GM11168 (cell line): ENCODE data around the gene SH3BP4.

Experiments used
- in situ Hi-C: fragments of 300-500 bp; cut with MboI; formaldehyde crosslinking; loops from one replicate; pipeline ENCODE4 v1.12.0; 2022; ENCODE audit warnings: low sequenced_read_pairs; ENCODE audit not compliant: unreplicated experiment

SH3BP4 gene

DNA sequence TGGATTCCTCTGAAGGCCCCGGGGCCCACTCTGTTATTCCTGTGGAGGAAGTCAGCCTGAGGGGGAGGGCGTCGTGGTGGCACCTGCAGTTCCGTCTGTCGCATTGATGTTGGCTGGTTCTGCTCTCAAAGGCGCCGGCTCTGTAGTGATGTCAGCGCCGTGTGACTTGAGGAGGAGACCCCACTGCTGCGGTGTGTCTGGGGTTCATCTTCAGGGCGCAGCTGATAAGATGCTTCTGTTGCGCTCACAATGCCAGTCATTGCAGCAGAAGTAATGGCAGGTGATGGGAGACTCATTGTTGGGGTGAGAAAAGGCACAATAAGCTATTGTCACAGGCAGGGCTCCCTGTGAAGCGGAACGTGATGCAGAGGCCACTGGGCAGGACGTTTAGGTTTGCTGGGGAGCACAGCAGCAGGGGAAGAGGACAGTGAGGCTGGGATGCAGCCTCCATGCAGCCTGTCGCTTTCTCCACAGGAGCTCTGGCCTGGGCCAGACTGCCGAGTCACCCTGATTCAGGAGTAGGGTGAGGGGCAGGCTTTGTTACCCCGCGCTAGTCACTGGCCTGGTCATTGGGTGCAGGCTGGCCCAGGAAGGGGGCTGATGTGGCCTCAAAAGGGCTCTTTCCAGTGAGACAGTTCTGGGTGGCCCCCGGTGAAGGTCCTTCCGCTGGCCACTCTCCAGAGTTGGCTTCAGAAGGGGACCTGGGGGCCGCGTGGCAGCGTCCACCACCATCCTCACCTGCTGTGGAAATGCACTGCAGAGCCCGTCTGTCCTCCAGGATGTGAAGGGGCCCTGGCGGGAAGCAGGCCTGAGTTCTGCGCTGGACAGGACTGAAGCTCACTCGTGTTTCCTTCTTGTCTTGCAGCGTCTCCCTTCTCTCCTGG is 42.9 kb downstream of the SH3BP4 start:
- in situ Hi-C loops: no loop called here

DNA sequence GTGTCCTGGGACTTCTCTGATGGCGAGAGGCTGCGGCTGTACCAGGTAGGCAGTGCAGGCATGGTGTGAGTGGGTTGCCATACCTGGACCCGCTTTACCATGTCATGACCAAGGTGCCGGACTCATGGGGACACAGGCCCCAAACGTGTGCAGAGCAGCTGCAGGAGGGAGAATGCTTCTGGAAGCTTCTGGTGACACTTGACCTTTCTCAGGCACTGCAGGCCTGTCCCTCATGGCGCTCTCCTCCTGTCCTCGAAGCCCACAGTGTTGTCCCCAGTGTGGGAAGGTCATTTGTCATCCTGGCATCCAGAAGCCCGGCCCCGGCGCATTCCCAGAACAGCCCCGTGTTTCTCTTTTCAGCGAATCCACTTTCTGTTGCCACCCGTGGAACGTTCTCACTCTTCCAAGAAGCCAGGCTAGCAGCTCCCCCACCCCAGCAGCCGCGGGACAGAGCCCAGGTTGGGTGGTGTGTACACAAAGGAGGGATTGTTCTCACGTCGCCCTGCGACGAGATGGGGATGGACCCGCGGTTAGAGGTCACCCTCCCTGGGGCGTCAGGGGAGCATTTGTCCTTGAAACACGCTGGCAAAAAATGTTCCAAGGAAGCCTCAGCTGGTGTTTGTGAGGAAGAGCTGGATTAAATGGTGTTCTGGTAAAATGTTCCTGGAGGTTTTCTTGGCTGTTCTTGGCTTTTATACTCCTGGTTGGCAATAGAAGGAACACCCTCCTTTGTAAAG is 43.7 kb downstream of the SH3BP4 start:
- in situ Hi-C loops: no loop called here

DNA sequence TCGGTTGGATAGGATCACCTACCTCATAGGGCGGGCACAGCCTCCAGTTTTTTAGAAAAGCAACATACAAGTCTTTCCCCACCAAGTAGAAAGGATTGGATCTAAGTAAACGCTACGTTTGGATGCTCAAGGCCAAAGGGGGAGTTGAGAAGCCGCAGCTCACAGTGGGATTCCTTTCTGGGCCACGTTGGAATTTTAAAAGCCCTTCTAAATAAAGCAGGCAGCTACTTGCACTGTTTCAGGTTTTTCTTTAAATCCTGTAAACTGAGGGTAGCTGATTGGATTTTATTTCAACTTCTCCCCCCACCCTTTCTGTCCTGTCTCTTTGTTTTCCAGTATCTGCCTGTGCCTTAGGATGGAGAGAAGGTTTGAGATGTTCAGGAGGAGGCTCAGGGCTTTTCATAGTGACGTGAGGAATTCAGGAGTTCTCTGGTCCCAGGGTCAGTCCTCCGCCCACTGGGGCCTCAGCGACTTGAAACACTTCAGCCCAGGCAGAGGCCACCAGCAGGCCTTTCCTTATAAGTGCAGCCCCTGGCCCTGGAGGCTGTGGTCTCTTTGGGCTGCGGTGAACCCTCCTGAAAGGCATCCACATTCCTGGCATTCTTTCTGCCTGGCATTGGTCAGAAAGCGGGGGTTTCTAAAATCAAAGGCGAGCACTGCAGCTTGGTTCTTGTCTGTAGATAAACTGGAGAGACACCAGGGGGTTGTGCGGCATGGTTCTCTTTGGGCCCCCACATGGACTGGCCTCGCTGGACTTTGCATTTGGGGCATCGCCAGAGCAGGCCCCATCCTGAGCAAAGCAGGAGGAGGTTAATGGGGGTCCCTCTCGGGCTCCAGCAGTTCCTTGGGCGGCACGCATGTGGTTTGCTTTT is 44.5 kb downstream of the SH3BP4 start:
- in situ Hi-C loops: no loop called here

DNA sequence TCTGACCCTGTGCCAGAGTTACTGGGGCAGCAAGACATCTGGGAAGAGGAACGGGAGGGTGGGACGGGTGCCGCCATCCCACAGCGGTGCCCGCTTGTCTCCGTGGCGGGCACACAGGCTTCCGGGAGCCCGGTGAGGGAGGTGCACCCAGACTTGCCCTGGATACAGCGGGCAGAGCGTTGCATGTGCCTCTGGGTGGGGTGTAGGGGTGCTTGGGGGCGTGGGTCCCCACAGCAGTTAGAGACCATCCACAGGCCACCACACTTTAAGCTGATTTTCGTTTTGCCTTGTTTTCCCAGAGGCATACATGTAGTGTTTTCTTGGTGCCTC is 45.1 kb downstream of the SH3BP4 start:
- in situ Hi-C loops: no loop called here

DNA sequence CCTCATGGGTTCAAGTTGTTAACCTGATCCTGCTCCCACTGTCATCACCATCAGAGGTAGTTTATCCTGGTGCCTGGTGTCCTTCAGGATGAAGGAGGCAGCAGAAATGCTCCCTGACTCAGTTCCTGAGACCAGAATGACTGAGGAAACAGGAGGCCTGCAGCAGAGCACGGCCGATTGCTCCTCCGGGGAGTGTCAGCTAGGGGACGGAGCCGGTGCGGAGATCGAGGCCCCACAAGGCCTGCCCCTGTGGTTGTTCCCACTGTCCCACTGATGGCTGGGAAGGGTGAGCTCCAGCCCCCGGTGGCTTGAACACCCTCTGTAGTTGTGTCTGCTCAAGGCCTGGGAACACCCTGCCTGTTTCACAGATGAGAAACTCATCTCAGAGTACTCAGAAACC is 45.6 kb downstream of the SH3BP4 start:
- in situ Hi-C loops: no loop called here

DNA sequence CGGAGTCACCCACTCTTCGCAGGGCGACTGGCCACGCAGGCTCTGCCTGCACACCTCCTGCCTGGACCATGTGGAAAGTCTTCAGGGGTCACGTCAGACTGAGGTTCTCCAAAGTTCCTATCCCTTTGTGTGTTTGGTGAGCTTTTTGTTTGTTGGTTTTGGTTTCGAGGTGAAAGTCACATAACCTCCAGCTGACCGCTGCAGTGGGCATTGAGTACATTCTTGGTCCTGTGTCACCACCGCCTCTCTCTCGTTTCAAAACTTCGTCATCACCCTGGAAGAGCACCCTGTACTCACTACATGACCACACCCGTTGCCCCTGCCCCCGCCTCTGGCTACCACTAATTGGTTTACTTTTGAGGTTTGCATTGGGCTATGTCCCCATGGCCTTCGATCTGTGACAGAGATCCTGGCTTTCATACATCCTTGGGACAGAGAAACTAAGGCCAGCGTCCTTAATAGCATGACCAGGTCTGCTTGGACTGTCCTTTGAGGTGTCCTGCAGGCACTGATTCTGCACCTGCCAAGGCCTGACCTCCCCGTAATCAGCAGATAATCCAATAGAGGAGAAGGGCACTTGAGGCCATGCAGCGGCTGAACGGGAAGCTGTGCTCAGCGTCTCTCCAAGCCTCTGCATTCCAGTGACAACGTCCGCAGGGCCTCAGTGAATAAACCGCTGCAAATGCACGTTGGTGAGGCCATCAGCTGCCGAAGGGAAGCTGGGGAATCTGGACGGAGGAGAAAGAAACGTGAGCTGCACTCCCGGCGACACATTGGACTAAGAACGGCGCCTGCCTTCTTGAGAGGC is 46.8 kb downstream of the SH3BP4 start:
- in situ Hi-C loops: no loop called here

DNA sequence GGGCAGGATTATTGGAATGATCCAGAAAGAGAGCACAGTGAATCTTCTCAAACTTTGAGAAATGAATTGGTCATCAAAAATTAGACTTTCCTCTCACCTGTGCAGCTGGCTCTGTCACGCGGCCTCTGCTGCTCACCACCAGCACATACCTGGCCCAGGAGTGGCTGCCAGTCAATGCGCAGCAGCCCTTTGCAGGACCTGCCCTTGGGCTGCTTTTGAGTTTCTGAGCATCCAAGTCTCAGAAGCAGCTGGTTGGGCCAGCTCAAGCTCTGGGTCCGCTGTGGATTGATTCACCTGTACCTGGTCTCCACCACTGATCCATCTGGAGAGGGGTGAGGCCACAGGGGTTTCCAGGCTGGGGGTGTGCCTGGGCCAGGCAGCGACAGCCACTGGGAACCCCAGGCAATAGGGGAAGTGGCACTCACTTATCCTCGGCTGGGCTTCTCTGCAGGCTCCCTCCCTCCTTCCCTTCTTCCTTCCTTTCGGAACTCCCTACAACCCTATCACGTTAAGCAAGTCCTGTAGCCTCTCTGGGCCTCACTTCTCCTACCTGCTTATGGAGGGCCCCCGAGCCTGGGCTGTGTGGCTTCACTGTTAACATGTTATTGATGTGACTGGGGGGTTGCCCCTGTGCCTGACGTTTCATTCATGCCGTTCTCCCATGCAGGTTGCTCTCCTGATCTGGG is 48.1 kb downstream of the SH3BP4 start:
- in situ Hi-C loops: no loop called here

DNA sequence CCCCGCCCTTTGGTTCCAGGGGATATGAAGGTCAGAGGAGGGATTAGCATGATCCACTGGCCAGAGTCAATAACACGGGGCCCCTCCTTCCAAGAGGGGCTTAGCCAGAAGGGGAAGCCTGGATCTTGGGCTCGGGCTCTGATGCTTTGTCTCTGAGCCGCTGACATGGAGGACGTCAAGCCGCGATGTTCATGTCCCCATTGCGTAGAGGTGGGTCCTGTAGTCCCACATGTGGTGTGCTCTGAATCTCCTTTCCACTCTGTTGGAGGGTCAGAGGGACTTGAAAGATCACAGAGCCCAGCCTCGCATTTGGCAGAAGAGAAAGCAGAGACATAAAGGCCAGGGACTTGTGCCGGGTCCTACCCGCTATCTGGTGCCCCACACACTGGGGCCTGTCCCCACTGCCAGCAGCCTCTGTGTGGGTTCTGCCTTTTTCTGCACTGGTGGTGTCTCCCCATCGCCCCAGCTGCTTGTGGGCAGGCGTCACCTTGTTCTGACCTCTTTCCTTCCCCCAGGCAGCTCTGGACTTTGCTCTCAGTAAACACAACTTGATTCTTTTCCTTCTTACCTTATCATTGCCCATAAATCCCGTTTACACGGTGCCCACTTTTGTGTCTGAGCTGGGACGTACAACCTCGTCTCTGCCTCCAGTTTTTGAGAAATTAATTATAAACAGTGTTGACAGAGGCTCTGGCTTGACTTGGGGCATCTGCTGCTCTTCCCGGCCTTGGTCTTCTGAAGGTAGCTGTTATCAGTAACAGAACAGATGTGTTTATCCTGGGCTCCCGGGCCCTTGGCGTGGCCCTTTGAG is 48.8 kb downstream of the SH3BP4 start:
- in situ Hi-C loops: no loop called here

DNA sequence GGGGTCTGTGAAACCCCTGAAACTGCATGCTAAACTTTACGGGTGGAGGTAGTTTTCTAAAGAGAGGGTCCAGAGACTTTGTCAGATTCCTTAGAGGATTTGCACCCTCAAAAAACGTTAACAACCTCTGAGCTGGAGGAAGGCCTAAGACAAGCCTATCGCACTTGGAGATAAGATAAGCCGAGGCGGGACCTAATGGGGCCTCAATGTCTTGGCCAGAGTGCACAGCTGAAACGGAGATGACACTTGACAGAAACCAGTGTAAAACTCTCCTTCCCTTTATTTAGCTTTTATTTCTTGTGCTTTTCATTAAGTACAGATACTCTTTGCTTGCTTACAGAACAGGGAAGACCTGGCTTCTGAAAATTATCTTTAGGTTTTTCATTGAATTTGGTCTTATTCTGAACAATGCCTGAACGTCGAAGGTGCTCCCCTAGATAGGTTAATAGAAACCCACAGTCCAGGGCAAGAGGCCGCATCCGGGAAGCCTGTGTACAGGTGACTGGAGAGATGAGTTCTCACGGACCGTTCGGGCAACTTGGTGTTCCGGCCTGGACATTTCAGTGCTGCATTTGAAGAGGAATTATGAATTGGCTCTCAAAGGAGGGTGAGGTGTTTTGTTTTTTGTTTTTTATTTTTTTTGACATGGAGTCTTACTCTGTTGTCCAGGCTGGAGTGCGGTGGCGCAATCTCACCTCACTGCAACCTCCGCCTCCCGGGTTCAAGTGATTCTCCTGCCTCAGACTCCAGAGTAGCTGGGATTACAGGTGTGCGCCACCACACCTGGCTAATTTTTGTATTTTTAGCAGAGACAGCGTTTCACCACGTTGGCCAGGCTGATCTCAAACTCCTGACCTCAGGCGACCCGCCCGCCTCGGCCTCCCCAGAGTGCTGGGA is 49.7 kb downstream of the SH3BP4 start:
- in situ Hi-C loops: no loop called here

DNA sequence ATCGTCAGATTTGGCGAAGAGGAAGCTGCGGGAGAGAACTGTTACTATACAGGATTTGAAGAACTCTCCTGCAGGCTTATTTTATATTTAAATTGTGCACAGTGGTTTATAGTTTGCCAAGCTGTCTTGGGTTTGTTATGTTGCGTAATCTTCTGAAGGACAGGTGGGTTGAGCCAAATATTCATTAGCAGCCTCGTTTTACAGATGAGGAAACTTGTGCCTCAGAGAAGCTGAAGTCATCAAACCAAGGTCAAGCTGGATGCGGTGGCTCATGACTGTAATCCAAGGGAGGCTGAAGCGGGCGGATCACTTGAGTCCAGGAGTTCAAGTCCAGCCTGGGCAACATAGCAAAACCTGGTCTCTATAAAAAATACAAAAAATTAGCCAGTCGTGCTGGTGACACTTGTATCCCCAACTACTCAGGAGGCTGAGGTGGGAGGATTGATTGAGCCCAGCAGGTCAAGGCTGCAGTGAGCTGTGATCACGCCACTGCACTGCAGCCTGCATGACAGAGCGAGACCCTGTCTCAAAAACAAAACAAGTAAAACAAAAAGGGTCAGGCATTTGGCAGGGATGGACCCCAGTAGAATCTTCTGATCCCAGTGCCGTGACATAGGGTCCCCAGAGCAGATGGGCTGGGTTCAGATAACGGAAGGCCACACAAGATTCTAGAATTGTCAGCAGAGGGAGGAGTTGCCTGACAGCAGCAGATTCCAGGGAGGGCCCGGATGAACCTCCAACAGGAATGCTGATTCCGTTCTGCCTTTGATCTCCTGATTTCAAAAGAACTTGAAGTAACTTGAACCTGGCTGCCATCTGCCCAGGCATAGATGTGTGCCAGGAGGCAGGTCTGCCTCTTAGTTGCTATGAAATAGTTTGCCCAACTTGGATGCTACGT is 50.6 kb downstream of the SH3BP4 start:
- in situ Hi-C loops: no loop called here

DNA sequence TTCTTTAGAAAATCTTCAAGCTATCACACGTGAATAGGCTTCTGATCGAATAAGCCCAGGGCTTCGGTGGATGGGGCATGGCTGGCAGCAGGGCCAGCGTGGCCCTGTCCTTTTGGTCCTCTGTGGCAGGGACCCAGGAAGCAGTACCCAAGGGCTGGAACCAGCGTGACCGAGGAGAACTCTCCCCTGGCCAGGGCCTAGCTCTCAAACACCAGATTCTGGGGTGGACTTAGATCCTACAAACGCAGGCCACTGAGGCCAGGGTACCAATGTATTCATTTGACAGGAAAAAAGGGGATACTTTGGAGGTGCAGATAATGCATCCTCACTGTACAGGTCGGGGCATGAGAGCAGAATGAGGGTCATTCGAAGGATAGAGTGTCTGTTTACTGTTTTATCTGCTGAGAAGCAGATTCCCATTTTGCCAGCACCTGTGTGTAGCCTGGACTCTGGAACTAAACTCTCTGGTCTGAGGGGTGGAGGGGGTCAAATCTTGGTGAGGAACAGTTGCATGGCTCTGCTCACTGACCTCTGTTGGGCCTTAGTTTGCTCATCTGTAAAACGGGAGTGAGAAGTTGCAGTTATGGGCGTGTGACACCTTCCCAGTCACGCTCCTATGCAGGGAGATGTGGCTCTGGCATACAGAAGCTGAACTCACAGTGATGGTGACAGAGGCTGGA is 51.4 kb downstream of the SH3BP4 start:
- in situ Hi-C loops: no loop called here

DNA sequence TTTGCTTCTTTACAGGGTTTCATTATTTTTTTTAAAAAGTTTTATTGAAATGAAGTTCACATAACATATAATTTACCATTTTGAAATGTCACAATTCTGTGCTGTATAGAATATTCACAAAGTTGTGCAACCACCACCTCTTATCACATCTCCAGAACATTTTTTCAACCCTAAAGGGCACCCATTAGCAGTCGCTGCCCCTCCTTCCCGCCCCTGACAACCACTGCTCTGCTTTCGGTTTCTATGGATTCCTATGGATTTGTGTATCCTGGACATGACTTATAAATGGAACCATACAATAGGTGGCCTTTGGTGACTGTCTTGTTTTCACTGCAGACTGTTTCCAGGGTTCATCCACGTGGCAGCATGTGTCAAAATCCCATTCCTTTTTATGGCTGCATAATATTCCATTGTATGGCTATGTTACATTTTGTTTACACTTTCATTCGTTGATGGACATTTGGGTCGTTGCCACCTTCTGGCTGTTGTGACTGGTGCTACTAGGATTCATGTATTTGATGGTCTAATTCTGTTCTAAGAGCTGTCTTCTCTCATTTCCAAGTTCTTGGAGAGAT is 52.6 kb downstream of the SH3BP4 start:
- in situ Hi-C loops: no loop called here

DNA sequence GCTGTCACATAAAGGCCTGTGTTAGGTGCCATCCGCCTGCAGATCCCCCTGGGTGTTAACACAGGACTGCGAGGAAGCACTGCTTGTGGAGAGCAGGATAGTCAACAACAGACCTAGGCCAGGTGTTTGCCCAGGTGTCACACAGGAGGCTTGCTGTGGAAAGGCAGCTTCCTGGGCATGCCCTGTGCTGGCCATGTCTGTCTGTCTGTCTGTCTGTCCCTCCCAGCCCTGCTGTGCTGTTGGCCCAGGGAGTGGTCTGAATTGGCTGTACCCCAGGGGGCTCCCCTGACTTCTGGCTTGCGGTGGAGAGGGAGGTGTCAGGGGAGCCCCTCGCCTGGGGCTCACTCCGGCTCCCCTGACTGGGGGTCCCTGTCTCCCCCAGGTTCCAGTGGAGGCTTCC is 53.2 kb downstream of the SH3BP4 start:
- in situ Hi-C loops: no loop called here

DNA sequence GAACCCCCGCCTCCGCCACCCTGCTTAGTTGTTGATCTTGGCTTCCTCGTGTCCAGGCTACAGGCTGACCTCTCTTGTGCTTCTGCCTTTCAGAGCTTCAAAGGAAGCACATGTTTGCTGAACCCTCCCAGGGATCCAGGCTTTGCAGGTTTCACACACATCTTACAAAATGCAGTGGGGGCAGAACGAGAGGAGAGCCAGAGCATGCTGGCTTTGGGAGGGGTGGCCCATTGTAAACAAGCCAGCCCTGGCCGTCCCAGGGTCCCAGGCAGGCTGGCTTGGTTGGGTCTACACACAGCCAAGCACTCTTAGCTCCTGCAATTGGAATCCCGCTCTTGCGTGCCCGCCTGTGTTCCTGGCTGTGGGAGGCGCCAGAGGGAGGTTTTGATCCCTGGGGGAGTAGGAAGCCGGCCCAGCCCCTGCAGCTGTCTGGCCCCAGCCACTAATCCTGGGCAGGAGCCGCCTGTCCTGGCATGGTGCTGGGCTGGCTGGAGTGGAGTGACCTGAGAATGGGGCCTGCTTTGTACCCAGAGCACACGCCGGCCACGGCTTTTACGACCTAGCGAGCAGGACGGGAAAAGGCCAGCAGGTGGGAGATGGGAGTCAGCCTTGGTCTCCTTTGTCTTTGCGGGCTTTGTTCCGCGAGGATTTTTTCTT is 53.9 kb downstream of the SH3BP4 start:
- in situ Hi-C loops: no loop called here

DNA sequence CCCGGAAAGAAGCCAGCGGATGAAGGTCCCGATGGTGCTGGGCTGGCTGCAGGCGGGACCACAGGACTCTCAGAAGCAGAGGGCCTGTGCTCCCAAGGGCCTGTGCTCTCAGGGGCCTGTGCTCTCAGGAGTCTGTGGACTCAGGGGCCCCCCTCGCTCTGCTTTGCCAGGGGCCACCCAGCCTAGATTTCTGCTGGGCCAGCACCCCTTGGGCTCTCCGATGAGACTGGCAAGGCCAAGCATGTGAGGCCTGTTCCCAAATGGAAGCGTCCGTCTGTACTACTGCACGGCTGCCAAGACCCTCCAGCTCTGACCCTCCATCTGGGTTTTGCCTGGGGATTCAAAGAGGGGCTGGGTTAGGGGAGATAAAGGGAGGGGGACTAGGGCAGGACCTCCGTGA is 54.6 kb downstream of the SH3BP4 start:
- in situ Hi-C loops: no loop called here
